ENCODE results near the gene MBOAT2.

- no peak for TF ChIP-seq CTCF (IDR thresholded peaks at IDR 0.05)
- TF ChIP-seq POLR2A (IDR thresholded peaks at IDR 0.05), result no peak
Observed at GRCh38 chr2:9030841-9031240, 27.4 kb upstream of the MBOAT2 start.
